Ascending aorta (tissue), 2 donors: ENCODE results near the gene ATP11A. TPM values are rescaled to one million over a fixed set of nuclear protein-coding genes. Genes with fewer than 3 reads are reported as not detected.

Experiments
- DNase-seq, 2 donors: peaks; one replicate each; pipeline ENCODE4 v3.0.0-alpha.2; 2019; ENCODE audit warnings: low spot score in 2 of 2
- H3K27ac ChIP-seq, 2 donors: fragments of 200-600 bp; sonication (generic); one replicate each; pipeline ENCODE4 v1.5.1; 2016 to 2017; ENCODE audit warnings: mild to moderate bottlenecking in 1 of 2
- H3K27me3 ChIP-seq: fragments of 200-600 bp; sonication (generic); one replicate; pipeline ENCODE4 v1.5.1; 2017
- H3K36me3 ChIP-seq, 2 donors: fragments of 200-600 bp; sonication (generic); one replicate each; pipeline ENCODE4 v1.5.1; 2016
- H3K4me1 ChIP-seq, 2 donors: fragments of 200-600 bp; sonication (generic); one replicate each; pipeline ENCODE4 v1.5.1; 2016 to 2017; ENCODE audit warnings: mild to moderate bottlenecking in 1 of 2
- H3K4me3 ChIP-seq, 2 donors: fragments of 200-600 bp; sonication (generic); one replicate each; pipeline ENCODE4 v1.5.1; 2016 to 2017; ENCODE audit warnings: mild to moderate bottlenecking in 1 of 2
- H3K9me3 ChIP-seq, 2 donors: fragments of 200-600 bp; sonication (generic); one replicate each; pipeline ENCODE4 v1.5.1; 2016
- intact Hi-C: fragments of 100-400 bp; cut with DNase I; formaldehyde crosslinking; loops from one replicate; pipeline ENCODE4 v1.15.1; 2023
- total RNA-seq: library from RNA; depleted of rRNA; stranded (reverse); fragments of >200 nt; gene quantifications from one replicate; pipeline ENCODE4 v1.1.0, GENCODE V29; 2016
- TF ChIP-seq, protein P1 (sequence below), 3 experiments: fragments of 200-600 bp in 2 of 3; fragments of 450-650 bp in 1 of 3; sonication (generic) in 2 of 3; IDR thresholded peaks; one replicate each; pipeline ENCODE4 v1.5.1; 2016 to 2019; ENCODE audit warnings: antibody characterized with exemption in 3 of 3, mild to moderate bottlenecking in 1 of 3, moderate library complexity in 1 of 3

The ATP11A gene
- total RNA-seq, 1 donor from 2014 or later, result 50.1 TPM

- Histone ChIP-seq H3K27me3 (no peaks in the 10 kb centered on the region), H3K36me3 (no peaks in the 10 kb centered on the region), H3K27ac (no peak overlapping the region), H3K4me3 (no peak overlapping the region), H3K9me3 (no peaks in the 10 kb centered on the region), H3K4me1 (no peaks in the 10 kb centered on the region)
- DNase-seq, result no peak
- intact Hi-C loops, result no loop called here
- TF ChIP-seq, protein P1, sequence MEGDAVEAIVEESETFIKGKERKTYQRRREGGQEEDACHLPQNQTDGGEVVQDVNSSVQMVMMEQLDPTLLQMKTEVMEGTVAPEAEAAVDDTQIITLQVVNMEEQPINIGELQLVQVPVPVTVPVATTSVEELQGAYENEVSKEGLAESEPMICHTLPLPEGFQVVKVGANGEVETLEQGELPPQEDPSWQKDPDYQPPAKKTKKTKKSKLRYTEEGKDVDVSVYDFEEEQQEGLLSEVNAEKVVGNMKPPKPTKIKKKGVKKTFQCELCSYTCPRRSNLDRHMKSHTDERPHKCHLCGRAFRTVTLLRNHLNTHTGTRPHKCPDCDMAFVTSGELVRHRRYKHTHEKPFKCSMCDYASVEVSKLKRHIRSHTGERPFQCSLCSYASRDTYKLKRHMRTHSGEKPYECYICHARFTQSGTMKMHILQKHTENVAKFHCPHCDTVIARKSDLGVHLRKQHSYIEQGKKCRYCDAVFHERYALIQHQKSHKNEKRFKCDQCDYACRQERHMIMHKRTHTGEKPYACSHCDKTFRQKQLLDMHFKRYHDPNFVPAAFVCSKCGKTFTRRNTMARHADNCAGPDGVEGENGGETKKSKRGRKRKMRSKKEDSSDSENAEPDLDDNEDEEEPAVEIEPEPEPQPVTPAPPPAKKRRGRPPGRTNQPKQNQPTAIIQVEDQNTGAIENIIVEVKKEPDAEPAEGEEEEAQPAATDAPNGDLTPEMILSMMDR (IDR thresholded peaks at IDR 0.05), result no peak
These were observed 83.1 kb downstream of the ATP11A start for GRCh38 chr13:112772929-112773328.

DNA sequence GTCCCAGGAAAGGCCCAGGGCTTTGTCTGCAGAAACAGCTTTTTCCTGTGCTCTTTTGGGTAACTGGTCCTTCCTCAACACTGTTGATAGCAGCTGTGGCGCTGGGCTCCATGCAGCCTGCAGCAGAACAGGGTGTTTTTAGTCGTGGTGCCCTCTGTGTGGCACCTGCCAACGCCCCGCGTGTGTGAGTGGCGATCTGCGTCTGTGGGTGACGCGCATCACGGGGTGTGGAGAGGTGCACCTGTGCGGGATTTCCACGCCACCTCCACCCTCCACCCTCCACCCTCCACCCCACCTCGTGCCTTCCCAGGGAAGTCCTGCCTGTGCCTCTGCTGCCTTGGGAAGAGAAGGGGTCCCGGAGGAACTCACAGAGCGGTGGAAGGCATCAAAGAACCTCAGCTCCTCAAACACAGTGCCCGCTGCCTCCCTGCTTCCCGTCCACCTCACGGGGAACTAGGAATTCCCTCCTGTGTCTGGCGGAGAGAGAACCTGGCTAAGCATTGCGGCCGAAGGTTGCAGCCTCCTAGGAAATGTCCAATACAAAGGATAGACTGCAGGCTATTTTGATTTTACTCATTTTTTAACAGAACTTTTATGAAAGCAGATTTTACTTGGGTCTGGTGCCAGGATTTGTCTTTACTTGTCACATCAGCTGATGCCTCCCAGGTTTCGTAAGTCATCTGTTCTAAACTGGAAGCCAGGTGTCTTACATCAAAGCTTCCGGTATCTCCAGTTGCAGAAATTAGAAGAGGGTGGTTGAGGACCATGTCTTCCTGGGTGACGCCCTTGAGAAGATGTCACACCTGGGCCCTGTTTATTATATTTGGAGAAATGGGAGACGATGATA, 84.0 kb downstream of the ATP11A start:
- DNase-seq, result no peak
- intact Hi-C loops, result no loop called here
- no peaks in the 10 kb centered on the region for H3K9me3 ChIP-seq
- TF ChIP-seq, protein P1 (IDR thresholded peaks at IDR 0.05), result no peak
- H3K4me1 ChIP-seq, result no peaks in the 10 kb centered on the region
- no peak overlapping the region for H3K27ac ChIP-seq
- H3K27me3 ChIP-seq, result no peaks in the 10 kb centered on the region
- no peaks in the 10 kb centered on the region for H3K36me3 ChIP-seq
- H3K4me3 ChIP-seq, result no peak overlapping the region

DNA sequence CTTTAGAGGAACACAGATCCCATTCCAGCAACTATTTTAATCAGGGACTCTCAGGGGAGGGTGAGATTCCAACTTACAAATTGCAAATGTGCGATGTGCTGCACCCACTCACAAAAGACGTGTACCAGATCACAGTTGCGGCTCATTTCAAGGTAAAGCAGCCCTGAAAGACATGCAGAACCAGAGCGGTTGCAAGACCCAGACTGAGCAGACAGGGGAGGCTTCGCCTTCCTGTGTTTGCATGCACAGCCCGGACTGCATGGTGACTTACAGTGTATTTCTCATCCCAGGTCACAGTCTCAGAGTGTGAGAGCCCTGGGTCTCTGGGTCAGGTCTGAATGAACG, 84.6 kb downstream of the ATP11A start:
- no peaks in the 10 kb centered on the region for H3K36me3 ChIP-seq
- TF ChIP-seq, protein P1 (IDR thresholded peaks at IDR 0.05), result no peak
- no peaks in the 10 kb centered on the region for H3K4me1 ChIP-seq
- H3K27ac ChIP-seq, result no peak overlapping the region
- no peak for DNase-seq
- H3K27me3 ChIP-seq, result no peaks in the 10 kb centered on the region
- intact Hi-C loops, result no loop called here
- no peaks in the 10 kb centered on the region for H3K9me3 ChIP-seq
- H3K4me3 ChIP-seq, result no peak overlapping the region

DNA sequence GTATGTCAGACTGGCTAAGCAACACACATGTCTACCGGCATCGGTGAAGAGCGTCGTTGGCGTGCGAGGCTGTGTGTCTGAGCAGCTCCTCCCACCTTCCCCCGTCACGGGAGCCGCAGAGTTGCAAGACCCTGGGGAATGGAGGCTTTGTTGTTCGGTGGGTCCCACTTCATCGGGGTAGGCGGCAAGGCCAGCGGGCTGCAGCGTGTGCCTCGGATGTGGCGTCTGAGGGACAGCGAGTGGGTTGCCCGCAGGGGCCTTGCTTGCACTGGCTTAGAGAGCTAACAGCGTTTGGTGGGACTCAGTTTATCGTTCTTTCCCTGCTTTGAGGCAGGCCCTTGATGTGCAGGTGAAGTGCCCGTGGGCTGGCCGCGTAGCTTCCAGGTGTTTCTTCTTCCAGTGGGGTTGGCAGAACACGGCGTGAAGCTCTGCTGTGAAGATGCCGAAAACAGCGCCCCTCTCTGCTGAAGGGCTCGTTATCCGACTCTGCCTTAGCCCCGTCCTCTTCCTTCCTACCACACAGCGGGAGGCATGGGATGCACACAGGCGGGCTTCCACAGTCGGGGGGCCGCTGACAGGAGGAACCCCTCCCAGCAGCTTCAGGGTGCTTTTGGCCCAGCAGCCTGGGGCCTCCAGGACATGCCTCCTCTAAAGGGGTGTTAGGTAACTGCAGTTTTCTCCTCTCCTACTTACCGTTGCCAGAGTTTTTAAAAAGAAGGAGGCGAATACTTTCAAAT, 85.2 kb downstream of the ATP11A start:
- no peaks in the 10 kb centered on the region for H3K27me3 ChIP-seq
- no peaks in the 10 kb centered on the region for H3K4me1 ChIP-seq
- no peak for DNase-seq
- TF ChIP-seq, protein P1 (IDR thresholded peaks at IDR 0.05), result no peak
- no peak overlapping the region for H3K27ac ChIP-seq
- no peaks in the 10 kb centered on the region for H3K9me3 ChIP-seq
- intact Hi-C loops, result no loop called here
- no peak overlapping the region for H3K4me3 ChIP-seq
- no peaks in the 10 kb centered on the region for H3K36me3 ChIP-seq

- H3K27me3 ChIP-seq, result no peaks in the 10 kb centered on the region
- intact Hi-C loops, result no loop called here
- no peak for DNase-seq
- TF ChIP-seq, protein P1 (IDR thresholded peaks at IDR 0.05), result no peak
- no peaks in the 10 kb centered on the region for H3K36me3 ChIP-seq
- no peak overlapping the region for H3K27ac ChIP-seq
- H3K4me3 ChIP-seq, result no peak overlapping the region
- no peaks in the 10 kb centered on the region for H3K9me3 ChIP-seq
- no peaks in the 10 kb centered on the region for H3K4me1 ChIP-seq
These were observed 86.0 kb downstream of the ATP11A start for GRCh38 chr13:112775791-112776279.
